OCI-M2 (cell line): ENCODE results near the gene CBY2.
"Not testable (repeated sequence)": the region's sequence is repeated elsewhere in the genome, so short reads cannot be mapped to it uniquely, and the experiment has no call there.

Source experiments
- DNase-seq: peaks from one replicate; lab custom pipeline; 2025; ENCODE audit not compliant: unreplicated experiment; lab: John Stamatoyannopoulos, UW

Gene CBY2, protein sequence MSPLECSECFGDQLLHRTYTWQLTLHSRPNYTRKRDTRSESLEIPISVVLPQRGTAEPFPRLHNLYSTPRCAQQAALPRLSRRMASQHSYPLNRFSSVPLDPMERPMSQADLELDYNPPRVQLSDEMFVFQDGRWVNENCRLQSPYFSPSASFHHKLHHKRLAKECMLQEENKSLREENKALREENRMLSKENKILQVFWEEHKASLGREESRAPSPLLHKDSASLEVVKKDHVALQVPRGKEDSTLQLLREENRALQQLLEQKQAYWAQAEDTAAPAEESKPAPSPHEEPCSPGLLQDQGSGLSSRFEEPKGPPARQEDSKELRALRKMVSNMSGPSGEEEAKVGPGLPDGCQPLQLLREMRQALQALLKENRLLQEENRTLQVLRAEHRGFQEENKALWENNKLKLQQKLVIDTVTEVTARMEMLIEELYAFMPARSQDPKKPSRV

DNA sequence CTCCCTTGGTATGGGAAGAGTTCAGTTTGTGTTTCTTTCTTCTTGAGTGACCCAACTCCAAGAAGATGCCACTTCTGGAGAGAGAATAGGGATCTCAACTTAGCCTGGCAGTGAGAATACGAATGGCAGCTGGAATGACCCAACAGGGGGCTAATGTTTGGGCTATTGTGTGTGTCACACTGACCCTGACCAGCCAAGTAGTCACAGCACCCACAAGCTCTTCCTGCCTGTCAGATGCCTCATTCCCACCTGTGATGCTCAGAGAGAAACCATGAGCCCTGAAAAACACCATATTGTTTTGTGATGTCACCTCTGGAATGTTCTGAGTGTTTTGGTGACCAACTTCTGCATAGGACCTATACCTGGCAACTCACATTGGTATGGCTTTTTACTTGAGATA lies at the start of gene CBY2:
TSS of gene CBY2 (plus strand) at position 233 of the 400 bp plus-strand sequence. CDS start at position 304, 71 bp downstream.
- DNase-seq = no peak

DNA sequence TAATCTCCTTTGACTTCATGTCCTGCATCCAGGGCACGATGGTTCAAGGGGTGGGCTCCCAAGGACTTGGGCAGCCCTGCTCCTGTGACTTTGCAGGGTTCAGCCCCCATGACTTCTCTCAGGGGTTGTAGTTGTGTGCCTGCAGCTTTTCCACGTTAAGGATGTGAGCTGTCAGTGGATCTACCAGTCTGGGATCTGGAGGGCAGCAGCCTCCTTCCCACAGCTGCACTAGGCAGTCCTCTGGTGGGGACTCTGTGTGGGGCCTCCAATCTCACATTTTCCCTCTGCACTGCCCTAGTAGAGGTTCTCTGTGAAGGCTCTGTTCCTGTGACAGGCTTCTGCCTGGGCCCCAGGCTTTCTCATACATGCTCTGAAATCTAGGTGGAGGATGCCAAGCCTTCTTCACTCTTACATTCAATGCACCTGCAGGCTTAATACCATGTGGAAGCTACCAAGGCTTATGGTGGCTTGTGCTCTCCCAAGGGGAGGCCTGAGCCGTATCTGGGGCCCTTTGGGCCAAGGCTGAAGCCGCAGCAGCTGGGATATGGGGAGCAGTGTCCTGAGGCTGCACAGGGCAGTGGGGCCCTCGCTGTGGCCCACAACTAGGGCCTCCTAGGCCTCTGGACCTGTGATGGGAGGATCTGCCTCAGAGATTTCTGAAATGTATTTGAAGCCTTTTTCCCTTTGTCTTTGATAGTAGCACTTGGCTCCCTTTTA lies 47.3 kb upstream of the CBY2 start:
- no peak for DNase-seq

DNA sequence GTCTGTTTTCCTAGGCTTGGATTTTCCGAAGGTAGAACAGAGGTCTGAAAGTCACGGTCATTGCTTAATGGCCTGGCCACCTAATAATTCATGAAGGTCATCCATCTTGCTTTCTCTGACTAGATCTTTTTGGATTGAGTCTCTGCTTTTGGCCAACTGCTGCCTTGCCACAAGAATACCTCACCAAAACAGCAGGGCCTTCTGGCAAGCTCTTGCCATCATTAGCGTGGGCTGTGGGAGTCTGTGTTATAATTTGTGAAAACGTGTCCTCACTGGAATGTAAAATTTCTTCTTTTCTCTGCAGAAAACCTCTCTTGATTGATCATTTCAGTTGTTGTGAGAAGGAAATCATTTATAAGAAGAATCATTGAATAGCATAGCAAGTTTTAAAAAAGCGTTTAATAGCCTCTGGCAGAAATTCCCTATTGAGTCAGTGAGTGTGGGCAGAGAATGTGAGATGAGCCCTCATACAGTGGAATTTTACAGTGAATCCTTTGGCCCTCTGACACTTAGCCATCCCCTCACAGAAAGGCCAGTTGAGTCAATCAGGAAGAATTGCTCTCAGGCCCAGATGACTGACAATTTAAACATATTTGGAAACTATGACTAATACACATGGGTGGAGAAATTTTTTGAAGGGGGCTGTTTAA lies 43.4 kb upstream of the CBY2 start:
- DNase-seq = no peak

DNA sequence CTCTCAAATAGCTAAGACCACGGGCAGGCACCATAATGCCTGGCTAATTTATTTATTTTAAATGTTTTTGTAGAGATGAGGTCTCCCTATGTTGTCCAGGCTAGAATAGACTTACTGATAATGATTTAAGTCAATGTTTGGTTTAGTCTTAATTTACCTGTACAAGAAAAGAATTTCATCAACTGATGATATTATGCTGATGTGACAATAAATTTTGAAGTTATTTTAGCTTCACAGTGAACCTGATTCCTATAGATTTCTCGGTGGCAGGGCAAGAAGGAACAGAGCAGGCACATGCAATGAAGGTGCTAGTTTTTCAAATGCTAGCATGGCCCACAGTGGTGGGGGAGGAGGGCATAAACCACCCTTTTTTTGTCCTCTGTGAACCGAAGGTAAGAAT lies 42.6 kb upstream of the CBY2 start:
- DNase-seq = no peak

DNA sequence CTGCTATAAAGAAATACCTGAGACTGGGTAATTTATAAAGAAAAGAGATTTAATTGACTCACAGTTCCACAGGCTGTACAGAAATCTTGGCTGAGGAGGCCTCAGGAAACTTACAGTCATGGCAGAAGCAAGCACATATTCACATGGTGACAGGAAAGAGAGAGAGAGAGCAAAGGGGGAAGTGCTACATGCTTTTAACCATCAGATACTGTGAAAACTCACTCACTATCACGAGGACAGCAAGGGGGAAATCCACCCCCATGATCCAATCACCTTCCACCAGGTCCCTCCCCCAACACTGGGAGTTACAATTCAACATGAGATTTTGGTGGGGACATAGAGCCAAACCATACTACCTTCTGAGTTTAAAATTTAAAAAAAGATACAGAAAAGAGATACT lies 41.7 kb upstream of the CBY2 start:
- DNase-seq = not testable (repeated sequence)

DNA sequence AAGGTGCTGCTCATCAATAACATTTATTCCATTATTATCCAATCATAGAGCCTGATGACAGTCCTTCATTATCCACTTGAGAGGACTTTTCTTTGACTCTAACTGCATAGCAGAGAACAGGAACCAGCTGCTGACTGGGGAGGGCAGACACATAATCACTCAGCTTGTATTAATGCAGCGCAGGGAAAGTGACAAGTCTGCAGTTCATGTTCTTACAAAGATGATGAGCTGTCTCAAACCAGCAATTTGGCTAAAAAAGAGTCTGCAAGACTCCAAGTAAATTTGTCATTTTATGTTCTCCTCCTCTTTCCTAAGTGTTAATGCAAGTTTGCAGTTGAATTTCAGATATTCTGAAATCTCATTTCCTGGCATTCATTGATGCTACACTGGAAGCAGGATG lies 40.0 kb upstream of the CBY2 start:
- no peak for DNase-seq

DNA sequence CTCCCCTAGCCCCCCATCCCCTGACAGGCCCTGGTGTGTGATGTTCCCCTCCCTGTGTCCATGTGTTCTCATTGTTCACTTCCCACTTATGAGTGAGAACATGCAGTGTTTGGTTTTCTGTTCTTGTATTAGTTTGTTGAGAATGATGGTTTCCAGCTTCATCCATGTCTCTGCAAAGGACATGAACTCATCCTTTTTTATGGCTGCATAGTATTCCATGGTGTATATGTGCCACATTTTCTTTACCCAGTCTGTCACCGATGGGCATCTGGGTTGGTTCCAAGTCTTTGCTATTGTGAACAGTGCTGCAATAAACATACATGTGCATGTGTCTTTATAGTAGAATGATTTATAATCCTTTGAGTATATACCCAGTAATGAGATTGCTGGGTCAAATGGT lies 39.2 kb upstream of the CBY2 start:
- not testable (repeated sequence) for DNase-seq

DNA sequence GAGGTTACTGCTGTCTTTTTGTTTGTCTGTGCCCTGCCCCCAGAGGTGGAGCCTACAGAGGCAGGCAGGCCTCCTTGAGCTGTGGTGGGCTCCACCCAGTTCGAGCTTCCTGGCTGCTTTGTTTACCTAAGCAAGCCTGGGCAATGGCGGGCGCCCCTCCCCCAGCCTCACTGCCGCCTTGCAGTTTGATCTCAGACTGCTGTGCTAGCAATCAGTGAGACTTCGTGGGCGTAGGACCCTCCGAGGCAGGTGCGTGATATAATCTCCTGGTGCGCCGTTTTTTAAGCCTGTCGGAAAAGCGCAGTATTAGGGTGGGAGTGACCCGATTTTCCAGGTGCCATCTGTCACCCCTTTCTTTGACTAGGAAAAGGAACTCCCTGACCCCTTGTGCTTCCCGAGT lies 32.5 kb upstream of the CBY2 start:
- not testable (repeated sequence) for DNase-seq

DNA sequence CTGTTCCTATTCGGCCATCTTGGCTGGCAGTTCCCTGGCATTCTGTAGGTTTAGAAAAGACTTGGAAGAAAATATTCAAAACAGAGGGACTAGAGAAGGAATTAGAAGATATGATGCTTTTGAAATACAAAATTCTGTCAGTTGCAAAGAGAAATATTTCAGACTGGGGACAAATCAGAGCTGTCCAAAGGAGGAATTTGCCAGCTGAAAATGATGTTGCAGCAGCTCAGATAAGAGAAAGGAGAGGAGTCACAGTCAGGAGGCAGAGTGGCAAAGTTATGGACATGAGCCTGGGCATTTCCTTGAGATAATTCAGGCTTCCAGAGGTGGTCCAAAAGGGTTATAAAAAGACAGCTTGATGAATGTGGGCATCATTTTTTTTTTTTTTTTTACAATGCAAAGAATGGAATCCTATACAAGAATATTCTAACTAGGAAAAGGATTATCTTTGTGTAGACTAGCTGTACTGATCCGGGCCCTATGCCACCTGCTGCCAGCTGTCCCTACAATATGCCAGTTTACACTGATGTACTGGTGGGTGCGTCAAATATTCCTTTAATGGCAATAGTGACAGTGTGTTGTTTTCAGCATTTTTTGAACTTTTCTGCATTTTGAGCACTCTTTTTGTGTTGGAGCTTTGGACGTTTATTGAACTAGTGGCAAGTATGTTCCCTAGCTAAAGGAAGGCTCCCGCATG lies 31.8 kb upstream of the CBY2 start:
- DNase-seq = no peak

DNA sequence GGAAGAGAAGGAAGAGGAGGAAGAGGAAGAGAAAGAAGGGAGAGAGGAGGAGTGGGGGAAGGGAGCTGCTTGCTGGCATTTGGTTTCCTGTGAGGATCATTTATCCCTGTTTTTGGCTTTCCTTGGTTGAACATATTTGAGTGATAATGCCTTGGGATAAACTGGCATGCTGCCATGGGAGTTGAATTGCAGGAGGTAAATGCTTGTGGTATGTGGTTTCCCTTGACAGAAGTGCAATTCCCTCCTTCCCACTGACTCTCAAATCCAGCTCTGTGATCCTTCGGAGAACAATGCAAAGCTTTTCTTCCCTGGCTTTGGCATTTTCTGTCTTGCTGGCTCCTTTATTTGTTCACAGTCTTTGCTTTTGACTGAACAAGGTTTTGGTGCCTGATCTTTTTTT lies 27.2 kb upstream of the CBY2 start:
- DNase-seq = no peak

DNA sequence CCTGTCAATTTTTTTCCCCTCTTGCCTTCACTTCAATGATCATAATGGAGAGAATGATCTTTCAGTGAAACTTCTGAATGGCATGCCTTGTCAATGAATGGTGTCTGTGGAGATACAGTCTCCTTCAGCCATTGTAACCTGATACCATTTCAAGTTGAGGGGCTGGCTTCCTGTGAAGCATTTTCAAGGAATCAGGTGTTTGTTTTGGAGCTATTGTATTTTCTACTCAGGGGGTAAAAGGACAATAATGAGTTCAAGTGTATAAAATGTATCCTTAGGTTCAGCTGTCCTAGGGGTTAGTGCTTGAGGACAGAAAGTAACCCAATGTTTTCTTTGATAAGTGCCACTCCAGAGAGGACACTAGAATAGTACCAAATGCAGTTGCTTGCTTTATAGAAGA lies 23.8 kb upstream of the CBY2 start:
- no peak for DNase-seq

DNA sequence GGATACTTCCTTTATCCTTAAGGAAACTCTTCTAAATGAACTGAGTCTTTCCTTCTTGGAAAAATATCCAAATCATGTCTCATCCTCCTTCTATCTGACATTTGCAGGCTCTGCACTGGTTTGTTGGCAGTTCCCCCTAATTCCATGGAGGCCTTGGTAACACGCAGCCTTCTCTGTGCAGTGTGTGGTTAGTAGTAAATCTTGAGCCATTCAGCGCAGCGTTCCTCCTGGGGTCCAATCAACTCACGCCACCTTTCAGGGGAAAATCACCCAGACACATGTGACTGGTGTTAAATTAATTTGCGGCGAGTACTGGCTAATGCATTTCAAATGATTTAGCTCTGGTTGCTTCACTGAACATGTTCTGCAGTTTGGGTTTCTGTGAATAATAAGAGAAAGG lies 21.0 kb upstream of the CBY2 start:
- no peak for DNase-seq

DNA sequence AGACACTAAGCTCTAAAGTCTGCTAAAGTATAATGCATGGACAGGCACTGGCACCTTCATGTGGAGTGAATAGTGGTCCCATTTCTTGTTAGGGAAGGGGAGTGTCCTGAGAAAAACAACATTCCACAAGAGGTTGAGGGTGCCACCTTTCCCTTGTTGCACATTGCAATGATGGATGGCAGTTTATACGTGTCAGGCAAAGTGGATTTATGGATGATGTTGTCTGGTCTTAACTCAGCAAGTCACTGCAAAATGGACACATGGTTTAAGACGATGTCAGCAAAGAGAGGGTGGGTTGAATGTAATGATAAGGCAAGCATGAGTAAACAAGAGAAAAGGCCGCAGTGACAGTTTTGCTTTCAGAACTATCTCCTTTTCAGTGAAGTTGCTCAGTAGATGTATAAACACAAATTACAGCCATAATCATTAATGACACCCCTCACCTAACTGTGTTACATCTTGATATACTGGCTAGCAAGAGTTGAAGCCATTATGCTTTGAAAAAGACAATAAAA lies 19.6 kb upstream of the CBY2 start:
- no peak for DNase-seq

DNA sequence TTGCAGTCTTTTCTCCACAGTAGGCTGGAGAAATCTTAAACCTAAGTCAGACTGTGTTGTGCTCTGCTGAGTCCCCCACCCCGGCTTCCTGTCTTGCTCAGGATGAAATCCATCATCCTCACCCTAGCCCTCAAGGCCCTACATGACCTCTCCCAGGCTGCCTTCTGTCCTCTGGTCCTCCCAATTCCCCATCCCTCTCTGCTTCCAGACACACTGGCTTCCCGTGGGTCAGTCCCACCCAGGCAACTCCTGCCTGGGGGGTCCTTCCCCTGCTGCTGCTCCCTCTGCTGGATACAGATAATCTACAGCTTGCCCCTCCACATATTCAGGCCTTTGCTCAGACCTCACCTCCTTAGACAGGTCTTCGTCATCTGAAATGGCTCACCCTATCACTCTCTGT lies 18.4 kb upstream of the CBY2 start:
- no peak for DNase-seq

DNA sequence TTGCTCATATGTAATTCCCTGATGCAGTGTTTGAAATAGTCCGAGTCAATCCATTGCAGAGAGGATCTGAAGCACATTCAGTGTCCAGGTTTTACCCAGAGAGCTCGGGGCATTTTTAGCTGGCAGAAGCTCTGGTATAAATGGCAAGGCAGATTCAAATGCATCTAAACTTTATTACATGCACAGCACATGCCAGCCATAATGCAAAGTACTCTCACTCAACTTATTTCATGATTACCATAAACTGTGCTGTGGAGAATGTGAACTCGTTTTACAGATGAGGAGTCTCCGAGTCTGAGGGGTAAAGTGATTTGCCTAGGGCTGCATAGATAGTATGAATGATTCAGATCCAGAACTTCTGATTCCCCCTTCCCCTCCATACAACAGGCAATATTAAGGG lies 13.5 kb upstream of the CBY2 start:
- DNase-seq = no peak

DNA sequence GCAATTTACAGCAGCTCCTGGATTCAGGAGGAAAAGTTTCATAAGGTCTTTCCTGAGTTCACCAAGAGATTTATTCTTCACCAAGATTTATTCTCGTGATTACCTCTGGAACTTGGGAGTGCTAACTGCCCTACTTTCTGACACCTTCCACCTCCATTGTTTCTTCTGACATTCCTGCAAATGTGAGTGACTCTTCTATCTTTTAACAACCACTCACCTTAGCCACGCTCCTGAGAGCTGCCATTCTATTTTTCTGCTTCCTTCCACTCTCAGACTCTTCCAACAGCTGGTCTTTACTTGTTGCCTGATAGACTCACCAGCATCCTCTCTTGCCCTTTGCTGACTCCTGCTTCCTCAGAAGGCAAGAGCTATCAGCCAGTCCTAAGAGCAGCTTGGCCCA lies 11.5 kb upstream of the CBY2 start:
- DNase-seq = no peak

DNA sequence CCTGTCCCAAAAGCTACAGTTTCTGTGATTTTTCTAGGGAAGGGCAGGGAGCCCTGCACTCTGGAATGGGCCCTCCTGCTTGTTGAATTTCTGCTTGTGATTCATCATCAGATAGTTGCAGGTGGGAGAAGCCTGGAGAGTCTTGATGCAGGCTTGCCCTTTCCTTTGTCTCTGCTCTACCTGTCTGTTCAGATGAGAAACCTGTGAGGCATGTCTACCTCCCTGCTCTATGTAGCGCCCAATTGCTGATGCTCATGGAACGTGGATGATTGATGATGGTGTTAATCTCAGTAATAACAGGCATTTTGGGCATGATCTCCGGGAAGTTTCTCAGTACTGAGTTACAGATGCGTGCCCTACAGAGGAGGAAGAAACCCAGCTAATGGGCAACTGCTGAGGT lies 10.9 kb upstream of the CBY2 start:
- no peak for DNase-seq

DNA sequence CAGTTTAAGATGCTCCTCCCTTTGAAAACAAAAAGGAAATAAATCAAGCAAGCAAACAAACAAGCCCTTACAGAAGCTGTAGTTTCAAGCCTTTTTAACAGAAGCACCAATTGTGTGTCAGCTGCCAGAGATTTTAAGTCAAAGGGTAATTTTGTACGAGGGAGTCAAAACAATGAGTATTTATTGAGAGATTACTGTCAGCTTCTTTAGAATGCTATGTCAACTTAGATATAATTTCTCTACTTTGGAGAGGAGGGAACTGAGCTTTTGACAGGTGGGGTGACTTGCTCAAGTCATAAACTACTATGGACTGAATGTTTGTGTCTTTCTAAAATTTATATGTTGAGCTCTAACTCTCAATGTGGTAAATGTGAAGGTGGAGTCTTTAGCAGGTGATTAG lies 10.5 kb upstream of the CBY2 start:
- DNase-seq = no peak

DNA sequence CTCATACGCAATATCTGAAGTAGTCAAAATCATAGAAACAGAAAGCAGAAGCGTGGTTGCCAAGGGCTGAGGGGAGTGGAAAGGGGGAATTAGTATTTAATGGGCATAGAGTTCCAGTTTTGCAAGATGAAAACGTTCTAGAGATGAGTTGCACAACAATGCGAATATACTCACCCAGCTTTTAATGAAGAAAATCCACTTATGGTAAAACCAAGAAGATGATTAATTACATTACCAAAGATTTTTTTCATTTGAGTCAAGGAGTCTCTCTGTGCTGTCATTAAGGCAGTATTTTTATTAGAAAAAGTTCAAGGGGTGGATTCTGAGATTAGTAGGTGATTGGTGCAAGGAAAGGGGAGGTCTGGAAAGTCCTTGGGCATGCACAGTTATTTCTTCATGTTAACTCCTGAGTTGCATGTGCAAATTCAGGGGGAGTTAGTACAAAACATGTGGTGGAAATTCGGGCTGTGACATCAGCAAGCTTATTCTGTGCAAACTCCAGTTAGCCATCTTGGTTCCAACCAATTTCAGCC lies 6.9 kb upstream of the CBY2 start:
- DNase-seq = no peak

DNA sequence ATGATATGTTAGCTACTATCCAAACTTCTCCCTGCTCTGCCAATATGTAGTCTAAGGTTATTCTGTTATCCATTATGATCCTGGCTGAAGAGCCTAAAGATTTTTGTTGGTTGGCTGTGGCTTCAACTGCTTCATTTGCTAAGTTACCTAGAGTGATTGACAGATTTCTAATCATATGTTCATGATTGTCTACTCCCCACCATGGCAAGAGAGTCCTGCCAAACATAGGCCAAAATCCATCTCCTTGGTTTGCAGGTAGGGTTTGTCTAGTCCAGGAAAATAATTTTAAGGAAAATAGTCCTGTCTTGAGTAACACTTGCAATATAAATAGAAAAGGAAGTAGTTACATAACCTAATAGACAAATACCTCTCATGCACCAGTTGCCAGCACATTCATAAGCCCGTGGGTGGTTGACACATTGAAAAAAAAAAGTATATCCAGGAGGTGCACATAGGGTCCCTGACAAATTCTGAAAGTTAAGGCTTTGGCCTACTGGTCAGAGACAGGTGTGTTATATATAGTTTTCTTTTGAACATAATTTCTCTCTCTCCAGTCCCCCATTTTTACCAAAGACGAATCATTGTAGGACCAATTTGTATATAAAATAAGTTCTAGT lies 5.4 kb upstream of the CBY2 start:
- no peak for DNase-seq
